Breast epithelium (tissue), 3 donors: ENCODE measurements around the gene NOC3L.
A peak's percentile ranks its signal among the peaks of the same experiment; 100 is the strongest.

ENCODE experiments used
- POLR2A ChIP-seq: fragments of 450-650 bp; IDR thresholded peaks from one replicate; pipeline ENCODE4 v1.6.1; 2016; ENCODE audit warnings: antibody characterized with exemption, mild to moderate bottlenecking, moderate library complexity
- POLR2AphosphoS5 ChIP-seq, 3 donors: sonication (generic); formaldehyde crosslinking; IDR thresholded peaks; one replicate each; pipeline ENCODE4 v1.6.1; 2017; ENCODE audit warnings: antibody characterized with exemption in 3 of 3
- TF ChIP-seq, protein P1 (sequence below), 3 donors: fragments of 450-650 bp; IDR thresholded peaks; one replicate each; pipeline ENCODE4 v1.5.1; 2016 to 2017; ENCODE audit warnings: antibody characterized with exemption in 3 of 3, mild to moderate bottlenecking in 3 of 3, moderate library complexity in 3 of 3

DNA sequence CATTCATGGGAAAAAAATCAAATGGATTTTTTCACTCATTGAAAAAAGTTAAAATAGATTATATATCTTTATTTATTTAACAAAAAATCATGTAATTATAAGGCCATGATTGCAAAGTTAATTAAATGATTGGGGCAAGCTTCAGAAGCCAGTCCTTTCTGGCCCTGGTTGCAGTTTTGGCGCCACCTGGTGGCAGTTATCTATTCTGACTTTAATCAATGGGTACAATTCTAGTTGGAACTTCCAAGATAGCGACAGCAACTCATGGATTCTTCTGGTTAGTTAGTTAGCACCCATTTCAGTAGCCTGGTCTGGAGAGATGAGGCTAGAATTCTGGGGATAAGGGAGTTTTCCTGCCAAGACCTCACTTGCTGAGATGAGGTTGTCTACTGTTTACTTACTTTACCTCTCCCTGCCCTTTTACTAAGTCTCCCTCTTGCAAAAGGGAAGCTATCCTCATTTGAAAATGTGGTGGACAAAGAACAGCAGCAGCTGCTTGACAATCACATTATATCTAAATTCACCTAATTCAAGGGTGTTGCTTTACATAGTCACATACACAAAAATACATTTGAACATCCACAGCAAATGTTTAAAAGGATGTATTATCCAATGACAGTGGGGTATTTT, 42.3 kb downstream of the NOC3L start:
- TF ChIP-seq, protein P1, sequence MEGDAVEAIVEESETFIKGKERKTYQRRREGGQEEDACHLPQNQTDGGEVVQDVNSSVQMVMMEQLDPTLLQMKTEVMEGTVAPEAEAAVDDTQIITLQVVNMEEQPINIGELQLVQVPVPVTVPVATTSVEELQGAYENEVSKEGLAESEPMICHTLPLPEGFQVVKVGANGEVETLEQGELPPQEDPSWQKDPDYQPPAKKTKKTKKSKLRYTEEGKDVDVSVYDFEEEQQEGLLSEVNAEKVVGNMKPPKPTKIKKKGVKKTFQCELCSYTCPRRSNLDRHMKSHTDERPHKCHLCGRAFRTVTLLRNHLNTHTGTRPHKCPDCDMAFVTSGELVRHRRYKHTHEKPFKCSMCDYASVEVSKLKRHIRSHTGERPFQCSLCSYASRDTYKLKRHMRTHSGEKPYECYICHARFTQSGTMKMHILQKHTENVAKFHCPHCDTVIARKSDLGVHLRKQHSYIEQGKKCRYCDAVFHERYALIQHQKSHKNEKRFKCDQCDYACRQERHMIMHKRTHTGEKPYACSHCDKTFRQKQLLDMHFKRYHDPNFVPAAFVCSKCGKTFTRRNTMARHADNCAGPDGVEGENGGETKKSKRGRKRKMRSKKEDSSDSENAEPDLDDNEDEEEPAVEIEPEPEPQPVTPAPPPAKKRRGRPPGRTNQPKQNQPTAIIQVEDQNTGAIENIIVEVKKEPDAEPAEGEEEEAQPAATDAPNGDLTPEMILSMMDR (IDR thresholded peaks at IDR 0.05): peak; percentile 68 to 84 (median 76)
- TF ChIP-seq POLR2A (no peak), POLR2AphosphoS5 (IDR thresholded peaks at IDR 0.05) (no peak)
